IMR-90 (cell line): ENCODE results near the gene COQ2. TPM values are rescaled to one million over a fixed set of nuclear protein-coding genes. Genes with fewer than 3 reads are reported as not detected.

Experiments used
- ATAC-seq: fragments of 200-7000 bp; cut with Tn5 transposase; 2 replicates; pipeline ENCODE4 v1.9.1; 2020; ENCODE audit warnings: low read depth, mild to moderate bottlenecking, moderate library complexity
- BruUV-seq: library from RNA; stranded (reverse); fragments of 400-500 nt; replicated peaks from 2 replicates; lab custom pipeline; 2021; lab: Mats Ljungman, UMichigan
- CTCF ChIA-PET: fragments of 300-600 bp; formaldehyde crosslinking; extraction: SDS; loops from one replicate; lab custom pipeline; 2021; ENCODE audit warnings: antibody characterized with exemption; lab: Yijun Ruan, JAX
- POLR2A ChIA-PET: fragments of 300-600 bp; sonication (Branson Sonifier 250); formaldehyde crosslinking; loops from one replicate; lab custom pipeline; 2022; ENCODE audit warnings: antibody characterized with exemption; ENCODE audit not compliant: unreplicated experiment; lab: Charles Lee
- DNase-seq: peaks from one replicate; pipeline ENCODE4 v3.0.0; 2013
- H2AFZ ChIP-seq: replicated peaks from 2 replicates; pipeline ENCODE3; 2013; ENCODE audit warnings: low read length, mild to moderate bottlenecking; ENCODE audit not compliant: poor library complexity
- H2AK5ac ChIP-seq: 2 replicates; pipeline ENCODE4 v1.6.1; 2013; ENCODE audit warnings: low read depth, low read length, inconsistent platforms
- H2AK9ac ChIP-seq: replicated peaks from 2 replicates; pipeline ENCODE3; 2013; ENCODE audit warnings: mild to moderate bottlenecking, low read depth, low read length, moderate library complexity; ENCODE audit not compliant: poor library complexity
- H2BK120ac ChIP-seq: 2 replicates; pipeline ENCODE4 v1.6.1; 2013; ENCODE audit warnings: low read depth, low read length, inconsistent platforms
- H2BK15ac ChIP-seq: 3 replicates; pipeline ENCODE4 v1.6.1; 2013; ENCODE audit warnings: low read depth, low read length, inconsistent platforms
- H2BK20ac ChIP-seq: 2 replicates; pipeline ENCODE4 v1.6.1; 2013; ENCODE audit warnings: low read depth, mild to moderate bottlenecking, inconsistent platforms, low read length, moderate library complexity
- H2BK5ac ChIP-seq: 2 replicates; pipeline ENCODE4 v1.6.1; 2013; ENCODE audit warnings: mild to moderate bottlenecking, low read depth, low read length, inconsistent platforms; ENCODE audit not compliant: poor library complexity, severe bottlenecking
- H3K14ac ChIP-seq: replicated peaks from 2 replicates; pipeline ENCODE4 v1.6.1; 2013; ENCODE audit warnings: low read depth, low read length, inconsistent platforms
- H3K18ac ChIP-seq: 2 replicates; pipeline ENCODE4 v1.6.1; 2013; ENCODE audit warnings: low read depth, low read length, control low read depth
- H3K23ac ChIP-seq: 2 replicates; pipeline ENCODE4 v1.6.1; 2013; ENCODE audit warnings: low read depth, low read length, inconsistent platforms
- H3K27ac ChIP-seq: 2 replicates; pipeline ENCODE4 v1.5.1; 2013; ENCODE audit warnings: mild to moderate bottlenecking, control low read depth, low read length; ENCODE audit not compliant: insufficient read depth
- H3K27me3 ChIP-seq: 2 replicates; pipeline ENCODE4 v1.6.1; 2013; ENCODE audit warnings: low read length; ENCODE audit not compliant: control insufficient read depth, insufficient read depth
- H3K36me3 ChIP-seq: 2 replicates; pipeline ENCODE4 v1.6.1; 2013; ENCODE audit warnings: low read length, mixed read lengths; ENCODE audit not compliant: control insufficient read depth, insufficient read depth
- H3K4ac ChIP-seq: 2 replicates; pipeline ENCODE4 v1.6.1; 2013; ENCODE audit warnings: low read depth, low read length, inconsistent platforms
- H3K4me1 ChIP-seq: 2 replicates; pipeline ENCODE4 v1.6.1; 2013; ENCODE audit warnings: low read length, mixed read lengths; ENCODE audit not compliant: control insufficient read depth, insufficient read depth
- H3K4me2 ChIP-seq: 2 replicates; pipeline ENCODE4 v1.6.1; 2013; ENCODE audit warnings: low read depth, mild to moderate bottlenecking, control low read depth, low read length, moderate library complexity
- H3K4me3 ChIP-seq: 2 replicates; pipeline ENCODE4 v1.5.1; 2013; ENCODE audit warnings: low read depth, mild to moderate bottlenecking, control low read depth, low read length, moderate library complexity; ENCODE audit not compliant: insufficient read depth
- H3K56ac ChIP-seq: 2 replicates; pipeline ENCODE4 v1.6.1; 2013; ENCODE audit warnings: low read length, inconsistent platforms; ENCODE audit not compliant: insufficient read depth; ENCODE audit errors: extremely low read depth
- H3K79me1 ChIP-seq, 2 experiments: 2 replicates each; pipeline ENCODE4 v1.6.1; 2013; ENCODE audit warnings: low read length in 2 of 2, inconsistent platforms in 1 of 2, low read depth in 1 of 2
- H3K9ac ChIP-seq: 2 replicates; pipeline ENCODE4 v1.6.1; 2013; ENCODE audit warnings: low read depth, low read length, control low read depth
- H3K9me1 ChIP-seq: 2 replicates; pipeline ENCODE4 v1.6.1; 2013; ENCODE audit warnings: low read length, inconsistent platforms; ENCODE audit not compliant: insufficient read depth
- H3K9me3 ChIP-seq: 2 replicates; pipeline ENCODE4 v1.6.1; 2013; ENCODE audit warnings: low read length; ENCODE audit not compliant: control insufficient read depth, insufficient read depth
- H4K20me1 ChIP-seq: 2 replicates; pipeline ENCODE4 v1.6.1; 2013; ENCODE audit warnings: low read length, inconsistent platforms; ENCODE audit not compliant: insufficient read depth
- H4K5ac ChIP-seq: 2 replicates; pipeline ENCODE4 v1.6.1; 2013; ENCODE audit warnings: mild to moderate bottlenecking, low read depth, low read length, control low read depth
- H4K8ac ChIP-seq, 2 experiments: 2 replicates each; pipeline ENCODE4 v1.6.1; 2013; ENCODE audit warnings: low read depth in 2 of 2, low read length in 2 of 2, control low read depth in 1 of 2, inconsistent platforms in 1 of 2
- H4K91ac ChIP-seq: 2 replicates; pipeline ENCODE4 v1.6.1; 2013; ENCODE audit warnings: low read depth, low read length, inconsistent platforms; ENCODE audit not compliant: insufficient read depth
- BHLHE40 ChIP-seq: fragments of 150-350 bp; IDR thresholded peaks from 2 replicates; pipeline ENCODE4 v1.6.1; 2016; ENCODE audit warnings: mild to moderate bottlenecking, low read depth, low read length
- MAFK ChIP-seq: IDR thresholded peaks from 2 replicates; pipeline ENCODE4 v1.6.1; 2012; ENCODE audit warnings: low read depth, low read length, improper control_type of control experiment
- MAZ ChIP-seq: IDR thresholded peaks from 2 replicates; pipeline ENCODE4 v1.6.1; 2012; ENCODE audit warnings: low read depth, mild to moderate bottlenecking, low read length, improper control_type of control experiment, moderate library complexity, borderline replicate concordance
- MXI1 ChIP-seq: IDR thresholded peaks from 2 replicates; pipeline ENCODE4 v1.6.1; 2012; ENCODE audit warnings: low read depth, mild to moderate bottlenecking, low read length, moderate library complexity, borderline replicate concordance
- RAD21 ChIP-seq: IDR thresholded peaks from 2 replicates; pipeline ENCODE4 v1.6.1; 2012; ENCODE audit warnings: low read length, improper control_type of control experiment
- RFX5 ChIP-seq: IDR thresholded peaks from 2 replicates; pipeline ENCODE4 v1.8.0; 2012; ENCODE audit warnings: low read depth, mild to moderate bottlenecking, low read length, moderate library complexity
- SMC3 ChIP-seq: fragments of 150-350 bp; IDR thresholded peaks from 2 replicates; pipeline ENCODE4 v1.6.1; 2016; ENCODE audit warnings: low read depth, mild to moderate bottlenecking, antibody characterized with exemption, low read length, moderate library complexity
- WGBS, 2 experiments: methylation state at CpG; one replicate each; pipeline versions ENCODE4 v1.1.5 to v1.1.7; 2013; ENCODE audit warnings: missing lambda C conversion rate in 2 of 2; ENCODE audit not compliant: insufficient read length in 1 of 2; ENCODE audit errors: extremely low coverage in 2 of 2; 5-methylcytosine and 5-hydroxymethylcytosine counted together
- dilution Hi-C: fragments of 300-500 bp; cut with HindIII; formaldehyde crosslinking; loops from one replicate; pipeline ENCODE4 v1.14.3; 2018; ENCODE audit warnings: low sequenced_read_pairs; ENCODE audit not compliant: unreplicated experiment
- in situ Hi-C: fragments of 300-500 bp; cut with MboI; formaldehyde crosslinking; loops from 3 replicates; pipeline ENCODE4 v1.14.3; 2019; ENCODE audit warnings: low sequenced_read_pairs, inconsistent platforms, mixed read lengths
- intact Hi-C: fragments of 100-400 bp; cut with micrococcal nuclease; formaldehyde crosslinking; loops from 2 replicates; pipeline ENCODE4 v1.10.0; 2022
- polyA plus RNA-seq, 3 experiments: library from polyadenylated mRNA; depleted of rRNA; stranded (reverse); fragments of >200 nt; gene quantifications; 2 replicates each; pipeline ENCODE4 v1.2.3, GENCODE V29; 2012; ENCODE audit warnings: low replicate concordance in 1 of 3
- total RNA-seq: library from RNA; depleted of rRNA; stranded (reverse); fragments of >200 nt; gene quantifications from 2 replicates; pipeline ENCODE4 v1.2.3, GENCODE V29; 2012
- TF ChIP-seq, protein P1 (sequence below): conservative IDR thresholded peaks from 2 replicates; pipeline ENCODE4 v1.5.1; 2012; ENCODE audit warnings: mild to moderate bottlenecking, low read depth, low read length, improper control_type of control experiment

Gene COQ2
- total and polyA plus RNA-seq, 2 of the 4 experiments (the other 2 are of a cell fraction): 7.3 to 7.4 TPM

DNA sequence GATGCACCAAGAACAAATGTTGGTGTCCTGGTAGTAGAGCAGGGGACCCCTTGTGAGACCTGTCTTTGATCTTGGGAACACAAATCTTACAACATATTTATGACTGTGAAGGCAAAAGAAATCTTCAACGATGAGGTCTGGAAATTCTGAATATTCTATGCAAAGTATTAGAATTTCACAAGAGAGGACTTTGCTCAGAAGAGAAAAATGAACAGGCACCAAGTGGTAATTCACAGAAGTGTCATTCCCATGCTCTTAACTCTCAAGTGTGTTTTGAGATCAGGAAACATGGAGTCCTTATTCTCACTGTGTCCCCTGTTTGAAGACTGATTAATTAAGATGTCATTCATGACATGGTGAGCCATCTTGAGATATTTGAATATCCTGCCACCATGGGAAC is 52.5 kb downstream of the COQ2 start:
- no peak for ATAC-seq
- POLR2A ChIA-PET: no interaction called here
- Histone ChIP-seq H3K9ac (no peak overlapping the region), H3K9me1 (no peaks in the 10 kb centered on the region), H2BK120ac (no peak overlapping the region), H4K20me1 (no peaks in the 10 kb centered on the region), H2BK15ac (no peak overlapping the region), H2BK5ac (no peak overlapping the region), H3K4me1 (no peaks in the 10 kb centered on the region; the same call in 1 of the 2 replicates), H2AFZ (no peak overlapping the region), H3K36me3 (no peaks in the 10 kb centered on the region), H4K91ac (no peak overlapping the region), H3K23ac (no peak overlapping the region), H2BK20ac (no peak overlapping the region), H3K4ac (no peak overlapping the region), H3K79me1 (no peaks in the 10 kb centered on the region), H4K5ac (no peak overlapping the region), H3K4me2 (no peak overlapping the region), H3K27me3 (no peaks in the 10 kb centered on the region), H2AK5ac (no peak overlapping the region), H3K9me3 (no peaks in the 10 kb centered on the region), H2AK9ac (no peak overlapping the region), H3K4me3 (no peak overlapping the region), H3K56ac (no peak overlapping the region), H3K14ac (peak overlapping the region; percentile 1; the same call in 1 of the 2 replicates), H4K8ac (no peak overlapping the region), H3K18ac (no peak overlapping the region), H3K27ac (no peak overlapping the region)
- dilution Hi-C loops: no loop called here
- CTCF ChIA-PET: no interaction called here
- WGBS, 2 experiments: no CpG with 5 or more reads among the region's 1 CpG
- no TSS peak for BruUV-seq
- no peak for TF ChIP-seq RFX5
- no peak for TF ChIP-seq MAFK
- no peak for TF ChIP-seq MAZ
- no peak for TF ChIP-seq BHLHE40
- TF ChIP-seq, protein P1, sequence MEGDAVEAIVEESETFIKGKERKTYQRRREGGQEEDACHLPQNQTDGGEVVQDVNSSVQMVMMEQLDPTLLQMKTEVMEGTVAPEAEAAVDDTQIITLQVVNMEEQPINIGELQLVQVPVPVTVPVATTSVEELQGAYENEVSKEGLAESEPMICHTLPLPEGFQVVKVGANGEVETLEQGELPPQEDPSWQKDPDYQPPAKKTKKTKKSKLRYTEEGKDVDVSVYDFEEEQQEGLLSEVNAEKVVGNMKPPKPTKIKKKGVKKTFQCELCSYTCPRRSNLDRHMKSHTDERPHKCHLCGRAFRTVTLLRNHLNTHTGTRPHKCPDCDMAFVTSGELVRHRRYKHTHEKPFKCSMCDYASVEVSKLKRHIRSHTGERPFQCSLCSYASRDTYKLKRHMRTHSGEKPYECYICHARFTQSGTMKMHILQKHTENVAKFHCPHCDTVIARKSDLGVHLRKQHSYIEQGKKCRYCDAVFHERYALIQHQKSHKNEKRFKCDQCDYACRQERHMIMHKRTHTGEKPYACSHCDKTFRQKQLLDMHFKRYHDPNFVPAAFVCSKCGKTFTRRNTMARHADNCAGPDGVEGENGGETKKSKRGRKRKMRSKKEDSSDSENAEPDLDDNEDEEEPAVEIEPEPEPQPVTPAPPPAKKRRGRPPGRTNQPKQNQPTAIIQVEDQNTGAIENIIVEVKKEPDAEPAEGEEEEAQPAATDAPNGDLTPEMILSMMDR: no peak
- TF ChIP-seq SMC3: no peak
- no peak for TF ChIP-seq RAD21
- no peak for TF ChIP-seq MXI1
- no peak for DNase-seq
- in situ Hi-C loops: no loop called here
- intact Hi-C loops: no loop called here
